Gastrocnemius medialis (tissue), 4 donors: ENCODE measurements around the gene PCDHAC2. TPM values are rescaled to one million over a fixed set of nuclear protein-coding genes. Genes with fewer than 3 reads are reported as not detected.

ENCODE experiments used
- ATAC-seq, 2 donors: fragments of 150-250 bp; one replicate each; pipeline ENCODE4 v1.9.1; 2016
- DNase-seq, 2 donors: peaks; one replicate each; pipeline ENCODE4 v3.0.0-alpha.2; 2019
- H3K27ac ChIP-seq, 4 donors: fragments of 200-600 bp; sonication (generic); 1 replicate in 1 of 4; 2 replicates in 3 of 4; pipeline ENCODE4 v1.5.1; 2016 to 2018; ENCODE audit warnings: mild to moderate bottlenecking in 2 of 4, moderate library complexity in 1 of 4
- H3K27me3 ChIP-seq, 3 donors: fragments of 200-600 bp; sonication (generic) in 2 of 3; 1 replicate in 1 of 3; 2 replicates in 2 of 3; pipeline versions ENCODE4 v1.5.1 to v1.6.0; 2016 to 2019; ENCODE audit warnings: mild to moderate bottlenecking in 1 of 3, moderate library complexity in 1 of 3
- H3K36me3 ChIP-seq, 2 donors: fragments of 200-600 bp; sonication (generic) in 1 of 2; one replicate each; pipeline ENCODE4 v1.5.1; 2017 to 2018
- H3K4me1 ChIP-seq, 2 donors: fragments of 200-600 bp; sonication (generic) in 1 of 2; one replicate each; pipeline ENCODE4 v1.5.1; 2016 to 2017; ENCODE audit warnings: mild to moderate bottlenecking in 2 of 2
- H3K4me3 ChIP-seq, 4 donors: fragments of 200-600 bp; sonication (generic) in 3 of 4; 1 replicate in 1 of 4; 2 replicates in 3 of 4; pipeline ENCODE4 v1.5.1; 2016 to 2019; ENCODE audit warnings: mild to moderate bottlenecking in 2 of 4
- H3K9me3 ChIP-seq, 3 donors: fragments of 200-600 bp; sonication (generic) in 2 of 3; 1 replicate in 1 of 3; 2 replicates in 2 of 3; pipeline ENCODE4 v1.5.1; 2016 to 2019
- CTCF ChIP-seq, 5 experiments: fragments of 450-650 bp in 3 of 5; fragments of 200-600 bp in 2 of 5; sonication (generic) in 2 of 5; IDR thresholded peaks in 4 of 5; conservative IDR thresholded peaks in 1 of 5; 1 replicate in 4 of 5; 2 replicates in 1 of 5; pipeline ENCODE4 v1.5.1; 2016 to 2019; ENCODE audit warnings: antibody characterized with exemption in 5 of 5, mild to moderate bottlenecking in 3 of 5, moderate library complexity in 3 of 5
- POLR2A ChIP-seq, 2 donors: fragments of 450-650 bp; IDR thresholded peaks; one replicate each; pipeline ENCODE4 v1.6.1; 2017; ENCODE audit warnings: antibody characterized with exemption in 2 of 2, mild to moderate bottlenecking in 2 of 2, moderate library complexity in 2 of 2
- in situ Hi-C, 4 donors: fragments of 200-750 bp; cut with MboI; loops; one replicate each; pipeline versions ENCODE4 v1.15.0 to v1.8.0; 2017; ENCODE audit warnings: low sequenced_read_pairs in 4 of 4
- intact Hi-C: fragments of 100-400 bp; cut with DNase I; formaldehyde crosslinking; loops from one replicate; pipeline ENCODE4 v1.15.1; 2023; ENCODE audit warnings: low total_unique reads
- total RNA-seq, 4 donors: library from RNA; depleted of rRNA; stranded (reverse); fragments of >200 nt; gene quantifications; one replicate each; pipeline versions ENCODE4 v1.1.0 to v1.2.3, GENCODE V29; 2016

Gene PCDHAC2
- total RNA-seq, 4 donors from 2014 or later: 0.03 to 0.13 TPM; not detected in 2

- Histone ChIP-seq H3K4me3 (no peak overlapping the region), H3K27me3 (no peaks in the 10 kb centered on the region), H3K9me3 (no peaks in the 10 kb centered on the region), H3K27ac (no peak overlapping the region), H3K36me3 (no peaks in the 10 kb centered on the region), H3K4me1 (no peaks in the 10 kb centered on the region)
- ATAC-seq (no peak), DNase-seq (no peak)
- no peak for TF ChIP-seq POLR2A (IDR thresholded peaks at IDR 0.05)
- no peak for TF ChIP-seq CTCF (IDR thresholded peaks at IDR 0.05 in 4 of 5, conservative IDR thresholded peaks at IDR 0.05 in 1 of 5)
- in situ Hi-C loops: no loop called here
- intact Hi-C loops: no loop called here
These were observed 26.6 kb downstream of the PCDHAC2 start for GRCh38 chr5:140992828-140993227.

GRCh38 chr5:140996060-140996459, 29.8 kb downstream of the PCDHAC2 start:
- Histone ChIP-seq H3K4me1 (no peaks in the 10 kb centered on the region), H3K27ac (no peak overlapping the region), H3K4me3 (no peak overlapping the region), H3K9me3 (no peaks in the 10 kb centered on the region), H3K36me3 (no peaks in the 10 kb centered on the region), H3K27me3 (peaks cover 0 to 4% (median 2%) of the 10 kb centered on the region in 3 donors)
- DNase-seq (no peak), ATAC-seq (no peak)
- intact Hi-C loops (no loop called here), in situ Hi-C loops (no loop called here)
- no peak for TF ChIP-seq CTCF (IDR thresholded peaks at IDR 0.05 in 4 of 5, conservative IDR thresholded peaks at IDR 0.05 in 1 of 5)
- no peak for TF ChIP-seq POLR2A (IDR thresholded peaks at IDR 0.05)

GRCh38 chr5:140998921-140999410, 32.7 kb downstream of the PCDHAC2 start:
- intact Hi-C loops (no loop called here), in situ Hi-C loops (no loop called here)
- Histone ChIP-seq H3K36me3 (no peaks in the 10 kb centered on the region), H3K9me3 (no peaks in the 10 kb centered on the region), H3K27me3 (peaks cover 0 to 7% (median 4%) of the 10 kb centered on the region in 3 donors), H3K4me3 (no peak overlapping the region), H3K4me1 (no peaks in the 10 kb centered on the region), H3K27ac (no peak overlapping the region)
- DNase-seq (no peak), ATAC-seq (no peak)
- TF ChIP-seq POLR2A (IDR thresholded peaks at IDR 0.05) (no peak), CTCF (IDR thresholded peaks at IDR 0.05 in 4 of 5, conservative IDR thresholded peaks at IDR 0.05 in 1 of 5) (no peak)

- in situ Hi-C loops: no loop called here
- H3K27me3 ChIP-seq: peaks cover 0 to 7% (median 4%) of the 10 kb centered on the region in 3 donors
These were observed 35.2 kb downstream of the PCDHAC2 start for GRCh38 chr5:141001446-141001843.

More at GRCh38 chr5:141001446-141001843, 35.2 kb downstream of the PCDHAC2 start:
- ATAC-seq (no peak), DNase-seq (no peak)
- Histone ChIP-seq H3K9me3 (no peaks in the 10 kb centered on the region), H3K36me3 (no peaks in the 10 kb centered on the region), H3K4me3 (no peak overlapping the region), H3K4me1 (no peaks in the 10 kb centered on the region), H3K27ac (no peak overlapping the region)
- TF ChIP-seq POLR2A (IDR thresholded peaks at IDR 0.05): no peak
- TF ChIP-seq CTCF (IDR thresholded peaks at IDR 0.05 in 4 of 5, conservative IDR thresholded peaks at IDR 0.05 in 1 of 5): no peak
- intact Hi-C loops: no loop called here
